H1 (cell line): ENCODE results near the gene KIFC1. TPM values are rescaled to one million over a fixed set of nuclear protein-coding genes. Genes with fewer than 3 reads are reported as not detected.
A peak's percentile ranks its signal among the peaks of the same experiment; 100 is the strongest.

ENCODE experiments used
- CTCF ChIA-PET: fragments of 300-600 bp; sonication (Branson Sonifier 250); formaldehyde crosslinking; loops from one replicate; lab custom pipeline; 2021; ENCODE audit not compliant: partially characterized antibody; lab: Charles Lee
- POLR2A ChIA-PET: fragments of 300-600 bp; sonication (Branson Sonifier 250); formaldehyde crosslinking; loops from one replicate; lab custom pipeline; 2021; ENCODE audit warnings: inconsistent platforms; ENCODE audit not compliant: partially characterized antibody; lab: Charles Lee
- DNase-seq, 2 experiments: peaks; one replicate each; pipeline versions ENCODE4 v3.0.0 to v3.0.0-alpha.2; 2010 to 2022; ENCODE audit warnings: low spot score in 2 of 2, low read depth in 1 of 2, mixed read lengths in 1 of 2
- FAIRE-seq: peaks from 2 replicates; lab custom pipeline; 2011; peaks lifted over from hg19 to GRCh38; lab: Jason Lieb, UNC
- H2AFZ ChIP-seq: 2 replicates; pipeline ENCODE4 v1.8.1; 2012; ENCODE audit warnings: low read length, inconsistent platforms
- H2AK5ac ChIP-seq: 2 replicates; pipeline ENCODE4 v1.6.1; 2013; ENCODE audit warnings: low read depth, low read length
- H2BK120ac ChIP-seq: replicated peaks from 2 replicates; pipeline ENCODE3; 2013; ENCODE audit warnings: low read depth, low read length, inconsistent platforms
- H2BK12ac ChIP-seq: 2 replicates; pipeline ENCODE4 v1.6.1; 2013; ENCODE audit warnings: low read depth, low read length
- H2BK15ac ChIP-seq: 2 replicates; pipeline ENCODE4 v1.6.1; 2013; ENCODE audit warnings: low read length
- H2BK20ac ChIP-seq: 2 replicates; pipeline ENCODE4 v1.6.1; 2013; ENCODE audit warnings: low read length
- H2BK5ac ChIP-seq: 2 replicates; pipeline ENCODE4 v1.6.1; 2013; ENCODE audit warnings: low read depth, low read length
- H3K14ac ChIP-seq: 2 replicates; pipeline ENCODE4 v1.6.1; 2013; ENCODE audit warnings: inconsistent platforms; ENCODE audit not compliant: insufficient read length
- H3K18ac ChIP-seq: 2 replicates; pipeline ENCODE4 v1.6.1; 2013; ENCODE audit warnings: low read length; ENCODE audit errors: extremely low read depth
- H3K23ac ChIP-seq: 2 replicates; pipeline ENCODE4 v1.6.1; 2013; ENCODE audit warnings: inconsistent platforms; ENCODE audit not compliant: insufficient read length
- H3K23me2 ChIP-seq: 2 replicates; pipeline ENCODE4 v1.6.1; 2013; ENCODE audit warnings: low read depth, low read length
- H3K27ac ChIP-seq: 2 replicates; pipeline ENCODE4 v1.6.1; 2011; ENCODE audit warnings: low read depth, low read length, inconsistent platforms
- H3K27me3 ChIP-seq, 4 experiments: replicated peaks in 1 of 4; 1 replicate in 1 of 4; 2 replicates in 3 of 4; pipeline versions ENCODE4 v1.6.1 to v1.8.1; 2011 to 2013; ENCODE audit warnings: low read length in 3 of 4, mild to moderate bottlenecking in 3 of 4, inconsistent platforms in 2 of 4, mixed read lengths in 2 of 4, moderate library complexity in 1 of 4; ENCODE audit not compliant: control insufficient read depth in 3 of 4, insufficient read depth in 3 of 4; ENCODE audit errors: extremely low read depth in 1 of 4
- H3K36me3 ChIP-seq, 4 experiments: 2 replicates each; pipeline versions ENCODE4 v1.6.1 to v1.8.1; 2011 to 2013; ENCODE audit warnings: mild to moderate bottlenecking in 4 of 4, low read length in 3 of 4, moderate library complexity in 2 of 4, control low read depth in 1 of 4, inconsistent platforms in 1 of 4; ENCODE audit not compliant: insufficient read depth in 4 of 4, control insufficient read depth in 2 of 4
- H3K4ac ChIP-seq: replicated peaks from 2 replicates; pipeline ENCODE3; 2013; ENCODE audit warnings: low read length, low read depth, mixed read lengths, inconsistent platforms; ENCODE audit not compliant: insufficient read length
- H3K4me1 ChIP-seq, 4 experiments: replicated peaks in 1 of 4; 1 replicate in 1 of 4; 2 replicates in 3 of 4; pipeline versions ENCODE4 v1.6.1 to v1.8.1; 2011 to 2013; ENCODE audit warnings: low read length in 3 of 4, inconsistent platforms in 2 of 4, mixed read lengths in 1 of 4; ENCODE audit not compliant: insufficient read depth in 4 of 4, control insufficient read depth in 3 of 4
- H3K4me2 ChIP-seq, 2 experiments: 2 replicates each; pipeline versions ENCODE4 v1.6.1 to v1.8.1; 2011 to 2013; ENCODE audit warnings: low read depth in 2 of 2, low read length in 2 of 2, control low read depth in 1 of 2, inconsistent platforms in 1 of 2, mild to moderate bottlenecking in 1 of 2; ENCODE audit not compliant: insufficient read depth in 1 of 2
- H3K4me3 ChIP-seq, 4 experiments: fragments of 200-600, 300-600 bp in 1 of 4; sonication (generic), shearing (Covaris generic), sonication (Bioruptor Twin) in 1 of 4; 2 replicates each; pipeline versions ENCODE4 v1.5.1 to v1.8.1; 2011 to 2016; ENCODE audit warnings: low read length in 4 of 4, low read depth in 3 of 4, control low read depth in 2 of 4, inconsistent platforms in 2 of 4, mild to moderate bottlenecking in 2 of 4, mixed read lengths in 1 of 4, moderate library complexity in 1 of 4; ENCODE audit not compliant: insufficient read depth in 2 of 4; ENCODE audit errors: extremely low read depth in 1 of 4
- H3K56ac ChIP-seq: replicated peaks from 2 replicates; pipeline ENCODE3; 2013; ENCODE audit warnings: low read depth, mild to moderate bottlenecking, mixed read lengths, low read length, inconsistent platforms; ENCODE audit not compliant: insufficient read length
- H3K79me1 ChIP-seq: 2 replicates; pipeline ENCODE4 v1.6.1; 2013; ENCODE audit warnings: low read depth, low read length, control low read depth
- H3K79me2 ChIP-seq, 2 experiments: 2 replicates each; pipeline versions ENCODE4 v1.6.1 to v1.8.1; 2012 to 2013; ENCODE audit warnings: low read length in 2 of 2, mild to moderate bottlenecking in 2 of 2, inconsistent platforms in 1 of 2; ENCODE audit not compliant: insufficient read depth in 2 of 2, control insufficient read depth in 1 of 2
- H3K9ac ChIP-seq, 4 experiments: replicated peaks in 1 of 4; 1 replicate in 1 of 4; 2 replicates in 3 of 4; pipeline versions ENCODE4 v1.6.1 to v1.8.1; 2011 to 2013; ENCODE audit warnings: low read depth in 3 of 4, low read length in 3 of 4, control low read depth in 2 of 4, mild to moderate bottlenecking in 2 of 4, moderate library complexity in 2 of 4, inconsistent platforms in 1 of 4; ENCODE audit errors: extremely low read depth in 1 of 4
- H3K9me3 ChIP-seq, 2 experiments: 2 replicates each; pipeline versions ENCODE4 v1.6.1 to v1.8.1; 2012 to 2013; ENCODE audit warnings: mild to moderate bottlenecking in 2 of 2, moderate library complexity in 2 of 2, control low read depth in 1 of 2, inconsistent platforms in 1 of 2, low read depth in 1 of 2, low read length in 1 of 2, mixed read lengths in 1 of 2; ENCODE audit not compliant: insufficient read depth in 2 of 2
- H4K20me1 ChIP-seq, 2 experiments: replicated peaks in 1 of 2; 2 replicates each; pipeline versions ENCODE3 to v1.8.1; 2011 to 2013; ENCODE audit warnings: inconsistent platforms in 2 of 2, low read length in 2 of 2, mild to moderate bottlenecking in 1 of 2; ENCODE audit not compliant: insufficient read depth in 2 of 2, control insufficient read depth in 1 of 2
- H4K5ac ChIP-seq: 2 replicates; pipeline ENCODE4 v1.6.1; 2013; ENCODE audit warnings: low read length, low read depth, mixed read lengths, inconsistent platforms; ENCODE audit not compliant: insufficient read length
- H4K8ac ChIP-seq: 2 replicates; pipeline ENCODE4 v1.8.0; 2013; ENCODE audit warnings: mild to moderate bottlenecking, moderate library complexity, low read length, inconsistent platforms; ENCODE audit not compliant: insufficient read depth; ENCODE audit errors: extremely low read depth
- H4K91ac ChIP-seq: replicated peaks from 2 replicates; pipeline ENCODE3; 2013; ENCODE audit warnings: low read length, mixed read lengths, inconsistent platforms; ENCODE audit not compliant: insufficient read length
- ASH2L ChIP-seq: fragments of 200-600, 300-600 bp; sonication (generic); IDR thresholded peaks from one replicate; pipeline ENCODE4 v1.7.1; 2017; ENCODE audit warnings: low read length
- BCL11A ChIP-seq, 2 experiments: IDR thresholded peaks; one replicate each; pipeline ENCODE4 v1.6.1; 2011; ENCODE audit warnings: low read depth in 2 of 2, low read length in 2 of 2, mild to moderate bottlenecking in 2 of 2
- CBX5 ChIP-seq: fragments of 300-800, 300-1000 bp; sonication (generic); IDR thresholded peaks from 2 replicates; pipeline ENCODE4 v1.7.1; 2016; ENCODE audit warnings: antibody characterized with exemption, low read length, low read depth
- CEBPB ChIP-seq: IDR thresholded peaks from 2 replicates; pipeline ENCODE4 v1.6.1; 2012; ENCODE audit warnings: low read depth, low read length
- CHD1 ChIP-seq: IDR thresholded peaks from 2 replicates; pipeline ENCODE4 v1.6.1; 2012; ENCODE audit warnings: low read depth, low read length, improper control_type of control experiment
- CHD2 ChIP-seq: IDR thresholded peaks from 2 replicates; pipeline ENCODE4 v1.6.1; 2012; ENCODE audit warnings: low read length, improper control_type of control experiment
- HDAC6 ChIP-seq: IDR thresholded peaks from one replicate; pipeline ENCODE4 v1.7.1; 2012; ENCODE audit warnings: low read depth, mild to moderate bottlenecking, inconsistent platforms, low read length, moderate library complexity
- KDM1A ChIP-seq: fragments of 200-600, 300-600 bp; sonication (generic); IDR thresholded peaks from 2 replicates; pipeline ENCODE4 v1.7.1; 2016; ENCODE audit warnings: mild to moderate bottlenecking, low read length, borderline replicate concordance
- PHF8 ChIP-seq: fragments of 200-600 bp; sonication (generic); conservative IDR thresholded peaks from 2 replicates; pipeline ENCODE4 v1.7.1; 2012; ENCODE audit warnings: low read depth, mild to moderate bottlenecking, inconsistent platforms, low read length, moderate library complexity
- RBBP5 ChIP-seq: IDR thresholded peaks from 2 replicates; pipeline ENCODE4 v1.7.1; 2012; ENCODE audit warnings: low read depth, mild to moderate bottlenecking, inconsistent platforms, low read length, moderate library complexity, borderline replicate concordance
- SIRT6 ChIP-seq: IDR thresholded peaks from one replicate; pipeline ENCODE4 v1.7.1; 2012; ENCODE audit warnings: low read length, inconsistent platforms
- SP4 ChIP-seq: IDR thresholded peaks from 2 replicates; pipeline ENCODE4 v1.6.1; 2012; ENCODE audit warnings: low read length, inconsistent platforms
- TCF12 ChIP-seq: IDR thresholded peaks from 2 replicates; pipeline ENCODE4 v1.6.1; 2011; ENCODE audit warnings: low read depth, mild to moderate bottlenecking, low read length
- TEAD4 ChIP-seq: IDR thresholded peaks from 2 replicates; pipeline ENCODE4 v1.6.1; 2012; ENCODE audit warnings: low read depth, low read length, inconsistent platforms, mixed read lengths
- WGBS, 2 experiments: shearing (Covaris generic) in 1 of 2; methylation state at CpG; one replicate each; pipeline versions ENCODE4 v1.1.6 to v1.1.7; 2013 to 2015; ENCODE audit warnings: low lambda C conversion rate in 2 of 2, mixed read lengths in 2 of 2, inconsistent platforms in 1 of 2, low coverage in 1 of 2, missing lambda C conversion rate in 1 of 2; ENCODE audit not compliant: insufficient replicate concordance in 2 of 2, insufficient coverage in 1 of 2, insufficient read length in 1 of 2; ENCODE audit errors: extremely low coverage in 1 of 2, missing lambda C conversion rate in 1 of 2; 5-methylcytosine and 5-hydroxymethylcytosine counted together
- polyA plus RNA-seq, 7 experiments: library from polyadenylated mRNA; depleted of rRNA in 3 of 7; stranded (reverse) in 5 of 7; unstranded in 2 of 7; fragments of >200 nt in 5 of 7; fragments of 200-250 nt in 2 of 7; gene quantifications; 1 replicate in 5 of 7; 2 replicates in 1 of 7; 4 replicates in 1 of 7; pipeline versions ENCODE4 v1.2.1 to v1.2.3, GENCODE V29; 2011 to 2013; ENCODE audit warnings: missing spikeins in 2 of 7, mixed read lengths in 2 of 7
- total RNA-seq: library from RNA; stranded (reverse); fragmentation: NEBNext Ultra II Directional; extraction: Animal tissue kit (Norgen Biotek cat#: 25700); gene quantifications from 2 replicates; pipeline ENCODE4 v1.2.1, GENCODE V29; 2021

The KIFC1 gene
- total and polyA plus RNA-seq, 2 of the 8 experiments (the other 6 are each of a cell fraction or from before 2014, with no cell fraction given): 46.6 to 64.3 TPM

GRCh38 chr6:33391922-33392594 is 435 bp downstream of the KIFC1 start:
- peaks cover 37 to 48% of the 10 kb centered on the region in 2 experiments for H3K79me2 ChIP-seq
- peak overlapping the region; percentile 62; the same call in 1 of the 2 replicates for H3K27ac ChIP-seq
- peak overlapping the region; percentile 49 to 88 (median 76); a peak in 6 of 7 replicates for H3K9ac ChIP-seq
- TF ChIP-seq CHD1 (no peak), CEBPB (no peak), TCF12 (no peak), CBX5 (no peak), BCL11A (IDR thresholded peaks at IDR 0.05; ENCODE audit: low read depth in 2 of 2, low read length in 2 of 2) (no peak), HDAC6 (no peak), KDM1A (no peak), RBBP5 (no peak), CHD2 (no peak), PHF8 (peak; percentile 77), SP4 (no peak), TEAD4 (no peak), ASH2L (no peak), SIRT6 (no peak)

More at GRCh38 chr6:33391922-33392594, 435 bp downstream of the KIFC1 start:
- H2BK20ac ChIP-seq: no peak overlapping the region
- H4K91ac ChIP-seq: peak overlapping the region; percentile 30
- DNase-seq: no peak
- no peak overlapping the region for H2BK15ac ChIP-seq
- no peak overlapping the region for H2BK12ac ChIP-seq
- peak overlapping the region; percentile 73 for H4K5ac ChIP-seq
- no peak for FAIRE-seq
- no peaks in the 10 kb centered on the region for H3K9me3 ChIP-seq
- H3K23ac ChIP-seq: no peak overlapping the region
- H3K27me3 ChIP-seq: no peaks in the 10 kb centered on the region
- CTCF ChIA-PET: no interaction called here
- peaks cover 3% of the 10 kb centered on the region for H3K79me1 ChIP-seq
- peak overlapping the region; percentile 27; the same call in 1 of the 2 replicates for H3K18ac ChIP-seq
- peaks cover 2 to 7% of the 10 kb centered on the region in 2 experiments for H4K20me1 ChIP-seq
- H3K56ac ChIP-seq: peak overlapping the region; percentile 71
- peaks cover 6% of the 10 kb centered on the region; the same call in 1 of the 2 replicates for H3K23me2 ChIP-seq
- H3K36me3 ChIP-seq: no peaks in the 10 kb centered on the region
- H3K4me2 ChIP-seq: peak overlapping the region; percentile 83 to 95
- H3K4ac ChIP-seq: peak overlapping the region; percentile 83
- H2BK5ac ChIP-seq: peak overlapping the region; percentile 79; the same call in 1 of the 2 replicates
- no peak overlapping the region for H2AFZ ChIP-seq
- no peak overlapping the region for H2AK5ac ChIP-seq
- 1% methylated on average over 31 of the region's 31 CpGs; no CpG with 5 or more reads in 1 of the 2 experiments for whole genome bisulfite sequencing, 2 experiments
- POLR2A ChIA-PET: interaction anchor here (1.0 to 2.6 kb wide), 8 partner anchors 9 to 62 kb away, joined by 3 to 10 read pairs (median 4); partner anchors contain the start of genes CUTA and ZBTB9
- no peak overlapping the region for H2BK120ac ChIP-seq
- H3K4me3 ChIP-seq: peak overlapping the region; percentile 81 to 82 (median 82)
- no peak overlapping the region for H3K14ac ChIP-seq
- H3K4me1 ChIP-seq: peaks cover 0 to 6% (median 3%) of the 10 kb centered on the region in 4 experiments; a peak in 4 of 7 replicates
- no peak overlapping the region for H4K8ac ChIP-seq
